Astrocyte (in vitro differentiated cells and primary cell): ENCODE results near the gene JAM3. TPM values are rescaled to one million over a fixed set of nuclear protein-coding genes. Genes with fewer than 3 reads are reported as not detected.
A peak's percentile ranks its signal among the peaks of the same experiment; 100 is the strongest.

ENCODE experiments used
- DNase-seq: peaks from one replicate; pipeline ENCODE4 v3.0.0-alpha.2; 2010; ENCODE audit warnings: low read depth
- FAIRE-seq: peaks from 2 replicates; lab custom pipeline; 2011; peaks lifted over from hg19 to GRCh38; lab: Jason Lieb, UNC
- H2AFZ ChIP-seq: 2 replicates; pipeline ENCODE4 v1.6.0; 2012; ENCODE audit warnings: low read depth, low read length, inconsistent platforms
- H3K27ac ChIP-seq: 2 replicates; pipeline ENCODE4 v1.5.1; 2011; ENCODE audit warnings: low read depth, low read length, inconsistent platforms
- H3K27me3 ChIP-seq: 2 replicates; pipeline ENCODE4 v1.6.0; 2011; ENCODE audit warnings: low read length, inconsistent platforms; ENCODE audit not compliant: insufficient read depth
- H3K36me3 ChIP-seq: 2 replicates; pipeline ENCODE4 v1.5.1; 2011; ENCODE audit warnings: low read length, inconsistent platforms; ENCODE audit not compliant: insufficient read depth
- H3K4me1 ChIP-seq: 2 replicates; pipeline ENCODE4 v1.5.1; 2011; ENCODE audit warnings: low read length, inconsistent platforms; ENCODE audit not compliant: insufficient read depth
- H3K4me2 ChIP-seq: 2 replicates; pipeline ENCODE4 v1.6.0; 2012; ENCODE audit warnings: low read length, inconsistent platforms
- H3K4me3 ChIP-seq: 2 replicates; pipeline ENCODE4 v1.5.1; 2011; ENCODE audit warnings: low read depth, mild to moderate bottlenecking, low read length, inconsistent platforms; ENCODE audit not compliant: insufficient read depth
- H3K79me2 ChIP-seq: 2 replicates; pipeline ENCODE4 v1.6.0; 2012; ENCODE audit warnings: mild to moderate bottlenecking, low read length, inconsistent platforms; ENCODE audit not compliant: insufficient read depth
- H3K9ac ChIP-seq: 2 replicates; pipeline ENCODE4 v1.6.0; 2012; ENCODE audit warnings: mild to moderate bottlenecking, low read length, inconsistent platforms
- H3K9me3 ChIP-seq: 2 replicates; pipeline ENCODE4 v1.5.1; 2012; ENCODE audit warnings: low read depth, mild to moderate bottlenecking, low read length, inconsistent platforms; ENCODE audit not compliant: insufficient read depth
- H4K20me1 ChIP-seq: 2 replicates; pipeline ENCODE4 v1.6.0; 2012; ENCODE audit warnings: low read length, inconsistent platforms; ENCODE audit not compliant: insufficient read depth
- H3K27ac Mint-ChIP-seq: one replicate; pipeline ENCODE4 v1.8.0; 2021; ENCODE audit warnings: mild to moderate bottlenecking, mixed read lengths; ENCODE audit not compliant: unreplicated experiment
- H3K27me3 Mint-ChIP-seq: one replicate; pipeline ENCODE4 v1.8.0; 2021; ENCODE audit warnings: low read depth, mixed read lengths; ENCODE audit not compliant: unreplicated experiment
- H3K36me3 Mint-ChIP-seq: one replicate; pipeline ENCODE4 v1.8.0; 2021; ENCODE audit warnings: low read depth, mixed read lengths; ENCODE audit not compliant: unreplicated experiment
- H3K4me1 Mint-ChIP-seq: one replicate; pipeline ENCODE4 v1.8.0; 2021; ENCODE audit warnings: low read depth, mixed read lengths; ENCODE audit not compliant: unreplicated experiment
- H3K4me3 Mint-ChIP-seq: one replicate; pipeline ENCODE4 v1.8.0; 2021; ENCODE audit warnings: mild to moderate bottlenecking, moderate library complexity, mixed read lengths; ENCODE audit not compliant: unreplicated experiment
- H3K9me3 Mint-ChIP-seq: one replicate; pipeline ENCODE4 v1.8.0; 2021; ENCODE audit warnings: mild to moderate bottlenecking, mixed read lengths; ENCODE audit not compliant: unreplicated experiment
- EZH2 ChIP-seq: IDR thresholded peaks from 2 replicates; pipeline ENCODE4 v1.6.1; 2012; ENCODE audit warnings: mild to moderate bottlenecking, low read length, inconsistent platforms; ENCODE audit not compliant: insufficient read depth
- total RNA-seq: library from RNA; stranded (reverse); gene quantifications from 2 replicates; pipeline ENCODE4 v1.2.1, GENCODE V29; 2021
- TF ChIP-seq, protein P1 (sequence below): IDR thresholded peaks from 2 replicates; pipeline ENCODE4 v1.5.1; 2011; ENCODE audit warnings: low read depth, mild to moderate bottlenecking, inconsistent platforms, low read length, moderate library complexity; ENCODE audit not compliant: insufficient read depth

JAM3 gene
- total RNA-seq, 1 donor from 2014 or later, result 88.3 TPM

DNA sequence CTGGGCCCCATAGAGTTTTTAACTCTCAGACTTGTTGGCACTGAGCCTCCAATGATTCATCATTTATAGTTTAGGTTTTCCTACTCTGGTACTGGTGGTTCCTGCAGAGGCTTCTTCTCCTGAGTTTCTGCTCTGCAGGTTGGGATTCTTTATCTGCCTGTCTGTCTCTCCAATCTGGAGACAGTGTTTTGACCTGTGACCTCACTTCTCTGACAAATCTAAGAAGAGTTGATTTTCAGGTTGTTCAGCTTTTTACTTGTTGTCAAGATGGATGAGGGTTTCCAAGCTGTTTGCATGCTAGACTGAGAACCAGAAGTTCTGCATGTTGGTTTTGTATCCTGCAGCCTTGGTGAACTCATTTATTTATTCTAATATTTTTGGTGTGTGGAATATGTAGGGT is 63.9 kb downstream of the JAM3 start:
- H3K9ac ChIP-seq, result no peak overlapping the region
- FAIRE-seq (no peak), DNase-seq (no peak)
- peaks cover 19% of the 10 kb centered on the region for H3K79me2 ChIP-seq
- no peaks in the 10 kb centered on the region for H3K27me3 Mint-ChIP-seq
- no peak overlapping the region for H2AFZ ChIP-seq
- H3K36me3 Mint-ChIP-seq, result no peaks in the 10 kb centered on the region
- H3K4me1 ChIP-seq, result no peaks in the 10 kb centered on the region
- peaks cover 13% of the 10 kb centered on the region for H3K4me1 Mint-ChIP-seq
- H3K9me3 Mint-ChIP-seq, result peaks cover 2% of the 10 kb centered on the region
- no peak overlapping the region for H3K4me3 ChIP-seq
- no peak overlapping the region for H3K27ac ChIP-seq
- H4K20me1 ChIP-seq, result peaks cover 4% of the 10 kb centered on the region
- H3K4me3 Mint-ChIP-seq, result no peak overlapping the region
- H3K27me3 ChIP-seq, result no peaks in the 10 kb centered on the region
- H3K9me3 ChIP-seq, result no peaks in the 10 kb centered on the region
- no peak for TF ChIP-seq EZH2
- TF ChIP-seq, protein P1, sequence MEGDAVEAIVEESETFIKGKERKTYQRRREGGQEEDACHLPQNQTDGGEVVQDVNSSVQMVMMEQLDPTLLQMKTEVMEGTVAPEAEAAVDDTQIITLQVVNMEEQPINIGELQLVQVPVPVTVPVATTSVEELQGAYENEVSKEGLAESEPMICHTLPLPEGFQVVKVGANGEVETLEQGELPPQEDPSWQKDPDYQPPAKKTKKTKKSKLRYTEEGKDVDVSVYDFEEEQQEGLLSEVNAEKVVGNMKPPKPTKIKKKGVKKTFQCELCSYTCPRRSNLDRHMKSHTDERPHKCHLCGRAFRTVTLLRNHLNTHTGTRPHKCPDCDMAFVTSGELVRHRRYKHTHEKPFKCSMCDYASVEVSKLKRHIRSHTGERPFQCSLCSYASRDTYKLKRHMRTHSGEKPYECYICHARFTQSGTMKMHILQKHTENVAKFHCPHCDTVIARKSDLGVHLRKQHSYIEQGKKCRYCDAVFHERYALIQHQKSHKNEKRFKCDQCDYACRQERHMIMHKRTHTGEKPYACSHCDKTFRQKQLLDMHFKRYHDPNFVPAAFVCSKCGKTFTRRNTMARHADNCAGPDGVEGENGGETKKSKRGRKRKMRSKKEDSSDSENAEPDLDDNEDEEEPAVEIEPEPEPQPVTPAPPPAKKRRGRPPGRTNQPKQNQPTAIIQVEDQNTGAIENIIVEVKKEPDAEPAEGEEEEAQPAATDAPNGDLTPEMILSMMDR, result no peak
- H3K36me3 ChIP-seq, result no peaks in the 10 kb centered on the region
- H3K27ac Mint-ChIP-seq, result peak overlapping the region; percentile 56
- H3K4me2 ChIP-seq, result no peak overlapping the region

DNA sequence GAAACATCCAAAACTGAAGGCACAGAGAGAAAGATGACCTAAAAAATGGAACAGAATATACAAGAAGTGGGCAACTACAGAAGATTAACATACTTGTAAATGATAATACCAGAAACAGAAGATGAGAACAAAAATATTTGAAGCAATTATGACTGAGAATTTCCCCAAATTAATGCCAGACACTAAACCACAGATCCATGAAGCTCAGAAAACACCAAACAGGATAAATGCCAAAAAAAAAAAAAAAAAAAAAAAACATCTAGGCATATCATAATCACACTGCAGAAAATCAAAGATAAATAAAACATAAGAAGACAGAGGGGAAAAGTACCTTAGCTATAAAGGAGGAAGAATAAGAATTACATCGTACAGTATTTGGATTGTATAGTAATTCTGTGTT is 65.3 kb downstream of the JAM3 start:
- no peaks in the 10 kb centered on the region for H3K36me3 Mint-ChIP-seq
- no peak overlapping the region for H3K4me3 Mint-ChIP-seq

DNA sequence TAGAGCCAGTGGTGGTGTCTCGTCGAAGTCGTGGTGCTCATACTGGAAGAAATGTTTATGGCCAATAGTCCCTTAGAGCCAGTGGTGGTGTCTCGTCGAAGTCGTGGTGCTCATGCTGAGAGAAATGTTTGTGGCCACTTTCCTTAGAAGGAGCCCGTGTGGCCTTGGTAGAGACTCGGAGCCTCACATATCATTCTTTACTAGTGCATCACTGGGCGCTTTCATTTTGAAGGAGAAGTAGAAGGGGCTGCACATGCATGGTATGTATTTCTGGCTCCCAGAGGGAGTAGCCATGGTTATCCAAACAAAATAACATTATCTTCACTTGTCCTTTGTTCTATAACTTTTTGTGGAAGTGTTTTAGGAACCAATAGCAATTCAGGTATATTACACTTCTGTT is 69.5 kb downstream of the JAM3 start:
- H3K27ac ChIP-seq, result no peak overlapping the region
- TF ChIP-seq, protein P1, result no peak
- no peak for TF ChIP-seq EZH2
- peaks cover 2% of the 10 kb centered on the region for H3K36me3 Mint-ChIP-seq

More for the DNA sequence above, 65.3 kb downstream of the JAM3 start:
- no peak for TF ChIP-seq EZH2
- TF ChIP-seq, protein P1, result no peak
- Histone ChIP-seq H3K4me1 (no peaks in the 10 kb centered on the region), H3K27me3 (no peaks in the 10 kb centered on the region), H4K20me1 (peaks cover 14% of the 10 kb centered on the region), H3K9me3 (no peaks in the 10 kb centered on the region), H3K79me2 (peaks cover 12% of the 10 kb centered on the region), H3K4me2 (no peak overlapping the region), H3K9ac (no peak overlapping the region), H3K4me3 (no peak overlapping the region), H3K36me3 (no peaks in the 10 kb centered on the region), H3K27ac (no peak overlapping the region), H2AFZ (no peak overlapping the region)
- Mint-ChIP-seq H3K4me1 (peaks cover 13% of the 10 kb centered on the region), H3K9me3 (peaks cover 2% of the 10 kb centered on the region), H3K27ac (no peak overlapping the region), H3K27me3 (no peaks in the 10 kb centered on the region)
- DNase-seq (no peak), FAIRE-seq (no peak)

More for the DNA sequence above, 69.5 kb downstream of the JAM3 start:
- peak; percentile 6 for DNase-seq
- H2AFZ ChIP-seq, result no peak overlapping the region
- no peak overlapping the region for H3K9ac ChIP-seq
- no peak overlapping the region for H3K27ac Mint-ChIP-seq
- peaks cover 27% of the 10 kb centered on the region for H4K20me1 ChIP-seq
- H3K4me1 Mint-ChIP-seq, result peaks cover 3% of the 10 kb centered on the region
- no peaks in the 10 kb centered on the region for H3K27me3 ChIP-seq
- H3K4me2 ChIP-seq, result no peak overlapping the region
- no peak for FAIRE-seq
- H3K27me3 Mint-ChIP-seq, result no peaks in the 10 kb centered on the region
- no peaks in the 10 kb centered on the region for H3K9me3 ChIP-seq
- no peak overlapping the region for H3K4me3 Mint-ChIP-seq
- H3K9me3 Mint-ChIP-seq, result peaks cover 2% of the 10 kb centered on the region
- H3K36me3 ChIP-seq, result no peaks in the 10 kb centered on the region
- peaks cover 12% of the 10 kb centered on the region for H3K79me2 ChIP-seq
- H3K4me3 ChIP-seq, result no peak overlapping the region
- H3K4me1 ChIP-seq, result no peaks in the 10 kb centered on the region
